A549 (cell line): ENCODE measurements around the gene PPP3CA. TPM values are rescaled to one million over a fixed set of nuclear protein-coding genes. Genes with fewer than 3 reads are reported as not detected.
A peak's percentile ranks its signal among the peaks of the same experiment; 100 is the strongest.

Experiments
- ATAC-seq, 2 experiments: fragments of 200-7000 bp in 1 of 2; fragments of >200 bp in 1 of 2; cut with Nextera tagmentation in 1 of 2; cut with Tn5 transposase in 1 of 2; 3 replicates each; pipeline versions ENCODE4 v1.8.0 to v1.9.1; 2018 to 2020; ENCODE audit warnings: mild to moderate bottlenecking in 1 of 2, moderate library complexity in 1 of 2
- CTCF ChIA-PET: fragments of 300-600 bp; sonication (Branson Sonifier 250); formaldehyde crosslinking; extraction: SDS; loops from one replicate; lab custom pipeline; 2021; ENCODE audit warnings: antibody characterized with exemption, inconsistent platforms; lab: Yijun Ruan, JAX
- POLR2A ChIA-PET: fragments of 350-600 bp; formaldehyde crosslinking; extraction: SDS; loops from one replicate; lab custom pipeline; 2021; ENCODE audit warnings: antibody characterized with exemption, inconsistent platforms; lab: Yijun Ruan, JAX
- DNase-seq, 2 experiments: peaks; one replicate each; pipeline versions ENCODE4 v3.0.0 to v3.0.0-alpha.2; 2011 to 2016; ENCODE audit warnings: low read depth in 1 of 2, low spot score in 1 of 2
- FAIRE-seq: peaks from 2 replicates; lab custom pipeline; 2011; peaks lifted over from hg19 to GRCh38; lab: Jason Lieb, UNC
- H3K27ac ChIP-seq, 2 experiments: fragments of >200 bp; sonication (Bioruptor Twin); formaldehyde crosslinking; 3 replicates each; pipeline ENCODE4 v1.5.1; 2016 to 2017
- H3K4me1 ChIP-seq: fragments of >200 bp; sonication (Bioruptor Twin); formaldehyde crosslinking; 3 replicates; pipeline ENCODE4 v1.6.1; 2016
- H3K4me2 ChIP-seq: fragments of >200 bp; sonication (Bioruptor Twin); formaldehyde crosslinking; 3 replicates; pipeline ENCODE4 v1.6.1; 2016
- H3K4me3 ChIP-seq: fragments of >200 bp; sonication (Bioruptor Twin); formaldehyde crosslinking; 3 replicates; pipeline ENCODE4 v1.5.1; 2016
- H3K9me3 ChIP-seq: fragments of >200 bp; sonication (Bioruptor Twin); formaldehyde crosslinking; 3 replicates; pipeline ENCODE4 v1.6.1; 2016
- BHLHE40 ChIP-seq: IDR thresholded peaks from 2 replicates; pipeline ENCODE4 v1.6.1; 2012; ENCODE audit warnings: low read depth, low read length, inconsistent platforms
- CBX2 ChIP-seq: fragments of 200-600 bp; sonication (generic); IDR thresholded peaks from 2 replicates; pipeline ENCODE4 v1.6.1; 2016; ENCODE audit warnings: low read depth, mild to moderate bottlenecking, borderline replicate concordance
- CBX8 ChIP-seq: fragments of 200-600 bp; sonication (generic); IDR thresholded peaks from 2 replicates; pipeline ENCODE4 v1.6.1; 2016
- CEBPB ChIP-seq, 2 experiments: fragments of >200 bp in 1 of 2; sonication (Bioruptor Twin) in 1 of 2; formaldehyde crosslinking in 1 of 2; IDR thresholded peaks; 2 replicates each; pipeline ENCODE4 v1.6.1; 2012 to 2016
- CHD4 ChIP-seq: fragments of 200-600 bp; sonication (generic); IDR thresholded peaks from 2 replicates; pipeline ENCODE4 v1.6.1; 2016; ENCODE audit warnings: antibody characterized with exemption, mild to moderate bottlenecking, borderline replicate concordance
- GATA3 ChIP-seq: IDR thresholded peaks from 2 replicates; pipeline ENCODE4 v1.6.1; 2012; ENCODE audit warnings: borderline replicate concordance
- HOXB13 ChIP-seq: fragments of 250-450 bp; sonication (Bioruptor Pico); IDR thresholded peaks from 2 replicates; pipeline ENCODE4 v1.5.0; 2020; ENCODE audit warnings: low read depth, mild to moderate bottlenecking, moderate library complexity
- HOXB5 ChIP-seq: fragments of 250-450 bp; sonication (Bioruptor Pico); IDR thresholded peaks from 2 replicates; pipeline ENCODE4 v1.5.0; 2020; ENCODE audit warnings: mild to moderate bottlenecking, moderate library complexity
- JUN ChIP-seq, 2 experiments: fragments of >200 bp; sonication (Bioruptor Twin); formaldehyde crosslinking; IDR thresholded peaks; 2 replicates in 1 of 2; 3 replicates in 1 of 2; pipeline ENCODE4 v1.6.1; 2016 to 2017
- KDM5A ChIP-seq: fragments of 200-600 bp; sonication (generic); IDR thresholded peaks from 2 replicates; pipeline ENCODE4 v1.6.1; 2016; ENCODE audit warnings: antibody characterized with exemption, mild to moderate bottlenecking
- MAFK ChIP-seq: fragments of 450-650 bp; IDR thresholded peaks from 2 replicates; pipeline ENCODE4 v1.6.1; 2014; ENCODE audit not compliant: partially characterized antibody
- NFE2L2 ChIP-seq: fragments of 150-350 bp; conservative IDR thresholded peaks from 2 replicates; pipeline ENCODE4 v1.6.1; 2014; ENCODE audit warnings: low read length
- NR3C1 ChIP-seq: fragments of >200 bp; sonication (Bioruptor Twin); formaldehyde crosslinking; IDR thresholded peaks from 3 replicates; pipeline ENCODE4 v1.6.1; 2017
- PHF8 ChIP-seq: fragments of 200-600 bp; sonication (generic); IDR thresholded peaks from 2 replicates; pipeline ENCODE4 v1.6.1; 2016; ENCODE audit warnings: low read depth, mild to moderate bottlenecking, antibody characterized with exemption, moderate library complexity, borderline replicate concordance
- POLR2AphosphoS2 ChIP-seq: conservative IDR thresholded peaks from 2 replicates; pipeline ENCODE4 v1.6.1; 2012; ENCODE audit warnings: low read length, improper control_type of control experiment, inconsistent platforms
- RAD21 ChIP-seq, 2 experiments: fragments of >200 bp in 1 of 2; sonication (Bioruptor Twin) in 1 of 2; formaldehyde crosslinking in 1 of 2; IDR thresholded peaks in 1 of 2; conservative IDR thresholded peaks in 1 of 2; 2 replicates in 1 of 2; 3 replicates in 1 of 2; pipeline ENCODE4 v1.6.1; 2012 to 2018; ENCODE audit warnings: inconsistent platforms in 1 of 2
- RARB ChIP-seq: fragments of 250-450 bp; sonication (Bioruptor Pico); IDR thresholded peaks from 2 replicates; pipeline ENCODE4 v1.8.0; 2021; ENCODE audit warnings: mild to moderate bottlenecking, moderate library complexity
- RFX5 ChIP-seq: fragments of 450-650 bp; IDR thresholded peaks from 2 replicates; pipeline ENCODE4 v1.7.1; 2014; ENCODE audit warnings: antibody characterized with exemption, mild to moderate bottlenecking, moderate library complexity
- RNF2 ChIP-seq: fragments of 200-600 bp; sonication (generic); IDR thresholded peaks from 2 replicates; pipeline ENCODE4 v1.6.1; 2016; ENCODE audit warnings: low read depth, mild to moderate bottlenecking, antibody characterized with exemption, moderate library complexity, borderline replicate concordance
- SREBF2 ChIP-seq: fragments of 450-650 bp; IDR thresholded peaks from 2 replicates; pipeline ENCODE4 v1.6.1; 2014; ENCODE audit warnings: mild to moderate bottlenecking, moderate library complexity
- TFCP2L1 ChIP-seq: fragments of 250-450 bp; sonication (Bioruptor Pico); IDR thresholded peaks from 2 replicates; pipeline ENCODE4 v1.5.0; 2021; ENCODE audit warnings: mild to moderate bottlenecking
- TP53 ChIP-seq: fragments of 250-450 bp; sonication (Bioruptor Pico); IDR thresholded peaks from 2 replicates; pipeline ENCODE4 v1.5.0; 2021; ENCODE audit warnings: mild to moderate bottlenecking, moderate library complexity
- USF2 ChIP-seq: fragments of 450-650 bp; IDR thresholded peaks from 2 replicates; pipeline ENCODE4 v1.6.1; 2014; ENCODE audit warnings: antibody characterized with exemption
- ZC3H11A ChIP-seq: fragments of 450-650 bp; IDR thresholded peaks from 2 replicates; pipeline ENCODE4 v1.6.1; 2014; ENCODE audit warnings: antibody characterized with exemption, mild to moderate bottlenecking
- WGBS: methylation state at CpG from one replicate; pipeline ENCODE4 v1.1.6; 2017; ENCODE audit errors: missing lambda C conversion rate; 5-methylcytosine and 5-hydroxymethylcytosine counted together
- polyA plus RNA-seq, 4 experiments: library from polyadenylated mRNA; depleted of rRNA in 3 of 4; stranded (reverse); fragments of >200 nt; fragmentation: RNase III in 1 of 4; extraction: RNeasy Plus Mini Kit Qiagen cat#74134 plus additional on column Dnase treatment in 1 of 4; gene quantifications; 2 replicates in 3 of 4; 3 replicates in 1 of 4; pipeline ENCODE4 v1.2.3, GENCODE V29; 2011 to 2017
- TF ChIP-seq, protein P1 (sequence below): IDR thresholded peaks from 2 replicates; pipeline ENCODE4 v1.6.1; 2012
- TF ChIP-seq, protein P2 (sequence below): fragments of 250-450 bp; sonication (Bioruptor Pico); IDR thresholded peaks from 2 replicates; pipeline ENCODE4 v1.5.0; 2021; ENCODE audit warnings: mild to moderate bottlenecking, moderate library complexity, borderline replicate concordance

PPP3CA gene
- polyA plus RNA-seq, 2 of the 4 experiments (the other 2 are of a cell fraction), result 21.4 to 42.4 TPM

- no peak overlapping the region for H3K4me3 ChIP-seq
- H3K4me1 ChIP-seq, result peaks cover 36% of the 10 kb centered on the region; the same call in 2 of the 3 replicates
- H3K27ac ChIP-seq, result no peak overlapping the region
- H3K9me3 ChIP-seq, result no peaks in the 10 kb centered on the region
- FAIRE-seq, result no peak
- CTCF ChIA-PET, result interaction anchor here (0.6 to 1.7 kb wide), 2 partner anchors 10 to 108 kb away, joined by 3 to 4 read pairs; no protein-coding TSS in a partner anchor
- no peak overlapping the region; the same call in 2 of the 3 replicates for H3K4me2 ChIP-seq
- TF ChIP-seq USF2 (no peak), TFCP2L1 (CRISPR knock-in tag) (no peak), RNF2 (no peak), CHD4 (no peak), RAD21 (conservative IDR thresholded peaks at IDR 0.05 in 1 of 2, IDR thresholded peaks at IDR 0.05 in 1 of 2) (no peak), JUN (IDR thresholded peaks at IDR 0.05) (no peak), HOXB5 (no peak), GATA3 (no peak), ZC3H11A (no peak)
- TF ChIP-seq, protein P1, sequence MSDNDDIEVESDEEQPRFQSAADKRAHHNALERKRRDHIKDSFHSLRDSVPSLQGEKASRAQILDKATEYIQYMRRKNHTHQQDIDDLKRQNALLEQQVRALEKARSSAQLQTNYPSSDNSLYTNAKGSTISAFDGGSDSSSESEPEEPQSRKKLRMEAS, result no peak
- TF ChIP-seq, all 56 proteins: peak for 0
- ATAC-seq (peak in 1 of 2 experiments; percentile 74; a peak in 3 of 6 replicates), DNase-seq (no peak)
- WGBS, result 31% methylated on average over 1 of the region's 1 CpG
- POLR2A ChIA-PET, result no interaction called here
Observed at GRCh38 chr4:101277671-101278070, 69.7 kb downstream of the PPP3CA start.

GRCh38 chr4:101276661-101277060 is 70.7 kb downstream of the PPP3CA start:
- no peak for ATAC-seq
- TF ChIP-seq POLR2AphosphoS2 (no peak), ZC3H11A (no peak), SREBF2 (no peak), MAFK (peak; percentile 72)
- H3K27ac ChIP-seq, result no peak overlapping the region
- no peak overlapping the region for H3K4me2 ChIP-seq
- H3K4me1 ChIP-seq, result peaks cover 45% of the 10 kb centered on the region
- FAIRE-seq, result no peak
- H3K4me3 ChIP-seq, result no peak overlapping the region
- ChIA-PET POLR2A (no interaction called here), CTCF (interaction anchor here (0.8 kb wide), 1 partner anchor 45 kb away, joined by 3 read pairs; no protein-coding TSS in a partner anchor)
- no peaks in the 10 kb centered on the region for H3K9me3 ChIP-seq
- WGBS, result 80% methylated on average over 3 of the region's 3 CpGs
- no peak for DNase-seq

DNA sequence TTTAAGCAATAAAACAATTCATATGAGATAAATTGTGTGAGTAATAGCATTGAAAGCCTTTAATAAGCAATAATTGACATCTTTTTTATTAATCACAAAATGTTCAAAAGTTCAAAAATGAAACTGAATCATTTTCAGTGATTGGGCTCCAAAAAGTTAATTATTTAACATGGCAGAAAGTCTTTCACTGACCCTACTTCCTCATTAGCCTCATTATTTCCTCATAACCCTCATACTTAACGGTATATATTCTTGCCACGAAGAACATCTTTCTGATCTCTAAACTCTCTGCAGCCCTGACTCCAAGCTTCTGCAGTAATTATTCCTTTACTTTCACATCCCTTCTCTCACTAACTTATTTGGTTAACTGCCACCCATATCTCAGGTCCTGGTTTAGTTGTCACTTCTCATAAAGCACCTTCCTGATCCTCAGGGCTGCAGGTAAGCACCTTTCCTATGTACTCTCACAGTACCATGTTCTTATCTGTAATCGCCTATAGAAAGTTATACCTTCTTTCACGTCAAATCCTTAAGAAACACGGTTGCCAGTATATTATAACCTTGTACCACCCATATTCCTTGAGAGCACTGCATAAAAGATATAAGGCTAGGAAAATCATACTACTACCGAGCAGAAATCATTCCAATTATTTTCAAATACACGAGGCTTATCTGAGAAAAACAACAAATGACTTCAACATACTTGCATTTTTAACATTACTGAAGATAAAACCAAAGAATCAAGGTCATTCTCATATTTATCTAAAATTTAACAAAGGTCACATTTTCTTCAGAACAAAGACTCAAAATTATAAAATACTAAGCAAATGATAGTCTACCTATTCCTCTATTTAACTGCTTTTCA is 72.2 kb downstream of the PPP3CA start:
- CTCF ChIA-PET, result no interaction called here

More for the DNA sequence above, 72.2 kb downstream of the PPP3CA start:
- H3K27ac ChIP-seq, result no peak overlapping the region
- H3K4me1 ChIP-seq, result peaks cover 57% of the 10 kb centered on the region
- no peak for FAIRE-seq
- H3K4me2 ChIP-seq, result peak overlapping the region; percentile 22; the same call in 2 of the 3 replicates
- WGBS, result 67% methylated on average over 7 of the region's 7 CpGs
- no peak for TF ChIP-seq POLR2AphosphoS2
- no peak for TF ChIP-seq CBX2
- no peak for TF ChIP-seq PHF8
- no peak for TF ChIP-seq CBX8
- TF ChIP-seq NFE2L2, result no peak
- TF ChIP-seq TP53 (CRISPR knock-in tag), result no peak
- TF ChIP-seq BHLHE40, result no peak
- TF ChIP-seq RARB (CRISPR knock-in tag), result no peak
- TF ChIP-seq RNF2, result no peak
- TF ChIP-seq NR3C1, result no peak
- TF ChIP-seq RFX5, result no peak
- TF ChIP-seq RAD21 (conservative IDR thresholded peaks at IDR 0.05 in 1 of 2, IDR thresholded peaks at IDR 0.05 in 1 of 2), result no peak
- TF ChIP-seq, protein P1, result no peak
- TF ChIP-seq SREBF2, result no peak
- TF ChIP-seq, protein P2, sequence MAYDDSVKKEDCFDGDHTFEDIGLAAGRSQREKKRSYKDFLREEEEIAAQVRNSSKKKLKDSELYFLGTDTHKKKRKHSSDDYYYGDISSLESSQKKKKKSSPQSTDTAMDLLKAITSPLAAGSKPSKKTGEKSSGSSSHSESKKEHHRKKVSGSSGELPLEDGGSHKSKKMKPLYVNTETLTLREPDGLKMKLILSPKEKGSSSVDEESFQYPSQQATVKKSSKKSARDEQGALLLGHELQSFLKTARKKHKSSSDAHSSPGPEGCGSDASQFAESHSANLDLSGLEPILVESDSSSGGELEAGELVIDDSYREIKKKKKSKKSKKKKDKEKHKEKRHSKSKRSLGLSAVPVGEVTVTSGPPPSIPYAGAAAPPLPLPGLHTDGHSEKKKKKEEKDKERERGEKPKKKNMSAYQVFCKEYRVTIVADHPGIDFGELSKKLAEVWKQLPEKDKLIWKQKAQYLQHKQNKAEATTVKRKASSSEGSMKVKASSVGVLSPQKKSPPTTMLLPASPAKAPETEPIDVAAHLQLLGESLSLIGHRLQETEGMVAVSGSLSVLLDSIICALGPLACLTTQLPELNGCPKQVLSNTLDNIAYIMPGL (CRISPR knock-in tag), result no peak
- TF ChIP-seq CEBPB (IDR thresholded peaks at IDR 0.05), result no peak
- TF ChIP-seq HOXB13 (CRISPR knock-in tag), result no peak
- no peak for TF ChIP-seq GATA3
- no peak for TF ChIP-seq KDM5A
- POLR2A ChIA-PET, result no interaction called here
- H3K9me3 ChIP-seq, result no peaks in the 10 kb centered on the region
- DNase-seq, result no peak
- ATAC-seq, result no peak
- no peak overlapping the region for H3K4me3 ChIP-seq
